ENCODE data around the gene WNT3. TPM values are rescaled to one million over a fixed set of nuclear protein-coding genes. Genes with fewer than 3 reads are reported as not detected.

The WNT3 gene
- total and polyA plus RNA-seq, 2 experiments from 2014 or later: 2.7 to 3.4 TPM

DNA sequence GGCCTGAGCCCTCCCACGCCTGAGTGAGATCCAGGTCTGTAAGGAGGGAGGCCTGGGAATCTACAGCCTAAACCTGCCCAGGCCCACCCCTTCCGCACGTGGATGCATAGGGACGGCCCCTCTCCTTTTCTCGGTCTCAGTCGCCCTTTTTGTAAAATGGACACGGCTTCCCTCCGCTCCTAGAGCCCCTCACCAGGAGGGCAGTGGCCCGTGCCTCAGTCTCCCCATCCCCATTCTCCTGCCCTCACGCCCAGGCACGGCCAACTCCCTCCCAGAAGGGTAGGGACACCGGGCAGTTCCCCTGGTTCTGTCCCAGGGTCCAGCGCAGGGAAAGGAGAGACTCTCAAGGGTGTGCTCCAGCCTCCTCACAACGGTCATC, 48.1 kb downstream of the WNT3 start:
- no peaks in the 10 kb centered on the region for H3K9me2 ChIP-seq (ENCODE audit: insufficient read depth)
- peak; percentile 21 for DNase-seq (ENCODE audit: low spot score)
- peaks cover 10% of the 10 kb centered on the region; the same call in 2 of the 3 replicates for H3K36me3 Mint-ChIP-seq (ENCODE audit: low read depth)
- H2AFZ ChIP-seq: peak overlapping the region; percentile 89
- H3K27me3 Mint-ChIP-seq (ENCODE audit: insufficient read depth, low read depth, poor library complexity): peaks cover 83% of the 10 kb centered on the region
- peaks cover 12% of the 10 kb centered on the region for H4K20me1 ChIP-seq (replicated peaks; ENCODE audit: insufficient read depth)
- peaks cover 35% of the 10 kb centered on the region for H3K4me1 Mint-ChIP-seq
- peak overlapping the region; percentile 66 for H3K4me3 Mint-ChIP-seq
- H3F3A ChIP-seq (replicated peaks; ENCODE audit: low read depth): 0 out of 2 replicates have a peak, but pooled peaks cover 8% of the 10 kb centered on the region
- H3K27me3 ChIP-seq (ENCODE audit: insufficient read depth): peaks cover 68% of the 10 kb centered on the region
- TF ChIP-seq JUNB (IDR thresholded peaks at IDR 0.05; ENCODE audit: unreplicated experiment) (no peak), NANOG (IDR thresholded peaks at IDR 0.05; ENCODE audit: borderline replicate concordance) (no peak), ZNF331 (CRISPR knock-in tag; IDR thresholded peaks at IDR 0.05; ENCODE audit: low read depth) (no peak), ZNF114 (CRISPR knock-in tag; IDR thresholded peaks at IDR 0.05) (no peak)
- TF ChIP-seq, protein P1, sequence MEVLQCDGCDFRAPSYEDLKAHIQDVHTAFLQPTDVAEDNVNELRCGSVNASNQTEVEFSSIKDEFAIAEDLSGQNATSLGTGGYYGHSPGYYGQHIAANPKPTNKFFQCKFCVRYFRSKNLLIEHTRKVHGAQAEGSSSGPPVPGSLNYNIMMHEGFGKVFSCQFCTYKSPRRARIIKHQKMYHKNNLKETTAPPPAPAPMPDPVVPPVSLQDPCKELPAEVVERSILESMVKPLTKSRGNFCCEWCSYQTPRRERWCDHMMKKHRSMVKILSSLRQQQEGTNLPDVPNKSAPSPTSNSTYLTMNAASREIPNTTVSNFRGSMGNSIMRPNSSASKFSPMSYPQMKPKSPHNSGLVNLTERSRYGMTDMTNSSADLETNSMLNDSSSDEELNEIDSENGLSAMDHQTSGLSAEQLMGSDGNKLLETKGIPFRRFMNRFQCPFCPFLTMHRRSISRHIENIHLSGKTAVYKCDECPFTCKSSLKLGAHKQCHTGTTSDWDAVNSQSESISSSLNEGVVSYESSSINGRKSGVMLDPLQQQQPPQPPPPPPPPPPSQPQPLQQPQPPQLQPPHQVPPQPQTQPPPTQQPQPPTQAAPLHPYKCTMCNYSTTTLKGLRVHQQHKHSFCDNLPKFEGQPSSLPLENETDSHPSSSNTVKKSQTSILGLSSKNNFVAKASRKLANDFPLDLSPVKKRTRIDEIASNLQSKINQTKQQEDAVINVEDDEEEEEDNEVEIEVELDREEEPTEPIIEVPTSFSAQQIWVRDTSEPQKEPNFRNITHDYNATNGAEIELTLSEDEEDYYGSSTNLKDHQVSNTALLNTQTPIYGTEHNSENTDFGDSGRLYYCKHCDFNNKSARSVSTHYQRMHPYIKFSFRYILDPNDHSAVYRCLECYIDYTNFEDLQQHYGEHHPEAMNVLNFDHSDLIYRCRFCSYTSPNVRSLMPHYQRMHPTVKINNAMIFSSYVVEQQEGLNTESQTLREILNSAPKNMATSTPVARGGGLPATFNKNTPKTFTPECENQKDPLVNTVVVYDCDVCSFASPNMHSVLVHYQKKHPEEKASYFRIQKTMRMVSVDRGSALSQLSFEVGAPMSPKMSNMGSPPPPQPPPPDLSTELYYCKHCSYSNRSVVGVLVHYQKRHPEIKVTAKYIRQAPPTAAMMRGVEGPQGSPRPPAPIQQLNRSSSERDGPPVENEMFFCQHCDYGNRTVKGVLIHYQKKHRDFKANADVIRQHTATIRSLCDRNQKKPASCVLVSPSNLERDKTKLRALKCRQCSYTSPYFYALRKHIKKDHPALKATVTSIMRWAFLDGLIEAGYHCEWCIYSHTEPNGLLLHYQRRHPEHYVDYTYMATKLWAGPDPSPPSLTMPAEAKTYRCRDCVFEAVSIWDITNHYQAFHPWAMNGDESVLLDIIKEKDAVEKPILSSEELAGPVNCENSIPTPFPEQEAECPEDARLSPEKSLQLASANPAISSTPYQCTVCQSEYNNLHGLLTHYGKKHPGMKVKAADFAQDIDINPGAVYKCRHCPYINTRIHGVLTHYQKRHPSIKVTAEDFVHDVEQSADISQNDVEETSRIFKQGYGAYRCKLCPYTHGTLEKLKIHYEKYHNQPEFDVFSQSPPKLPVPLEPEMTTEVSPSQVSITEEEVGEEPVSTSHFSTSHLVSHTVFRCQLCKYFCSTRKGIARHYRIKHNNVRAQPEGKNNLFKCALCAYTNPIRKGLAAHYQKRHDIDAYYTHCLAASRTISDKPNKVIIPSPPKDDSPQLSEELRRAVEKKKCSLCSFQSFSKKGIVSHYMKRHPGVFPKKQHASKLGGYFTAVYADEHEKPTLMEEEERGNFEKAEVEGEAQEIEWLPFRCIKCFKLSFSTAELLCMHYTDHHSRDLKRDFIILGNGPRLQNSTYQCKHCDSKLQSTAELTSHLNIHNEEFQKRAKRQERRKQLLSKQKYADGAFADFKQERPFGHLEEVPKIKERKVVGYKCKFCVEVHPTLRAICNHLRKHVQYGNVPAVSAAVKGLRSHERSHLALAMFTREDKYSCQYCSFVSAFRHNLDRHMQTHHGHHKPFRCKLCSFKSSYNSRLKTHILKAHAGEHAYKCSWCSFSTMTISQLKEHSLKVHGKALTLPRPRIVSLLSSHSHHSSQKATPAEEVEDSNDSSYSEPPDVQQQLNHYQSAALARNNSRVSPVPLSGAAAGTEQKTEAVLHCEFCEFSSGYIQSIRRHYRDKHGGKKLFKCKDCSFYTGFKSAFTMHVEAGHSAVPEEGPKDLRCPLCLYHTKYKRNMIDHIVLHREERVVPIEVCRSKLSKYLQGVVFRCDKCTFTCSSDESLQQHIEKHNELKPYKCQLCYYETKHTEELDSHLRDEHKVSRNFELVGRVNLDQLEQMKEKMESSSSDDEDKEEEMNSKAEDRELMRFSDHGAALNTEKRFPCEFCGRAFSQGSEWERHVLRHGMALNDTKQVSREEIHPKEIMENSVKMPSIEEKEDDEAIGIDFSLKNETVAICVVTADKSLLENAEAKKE (CRISPR knock-in tag; IDR thresholded peaks at IDR 0.05): no peak
- no peak overlapping the region for H3K27ac Mint-ChIP-seq
- H3K79me2 ChIP-seq (replicated peaks; ENCODE audit: insufficient read depth): no peaks in the 10 kb centered on the region
- peaks cover 6% of the 10 kb centered on the region; the same call in 2 of the 3 replicates for H3K9me3 Mint-ChIP-seq
- H3K4me2 ChIP-seq: peak overlapping the region; percentile 88
- no peaks in the 10 kb centered on the region for H3K36me3 ChIP-seq (ENCODE audit: insufficient read depth)
- no peak overlapping the region for H3K27ac ChIP-seq (ENCODE audit: low read depth)
- peaks cover 25% of the 10 kb centered on the region for H3K4me1 ChIP-seq (ENCODE audit: insufficient read depth)
- peak overlapping the region; percentile 61 for H3K4me3 ChIP-seq
- no peak for ATAC-seq
